HCT116 (cell line): ENCODE results near the gene RAB38. TPM values are rescaled to one million over a fixed set of nuclear protein-coding genes. Genes with fewer than 3 reads are reported as not detected.

ENCODE experiments used
- ATAC-seq: fragments of 200-7000 bp; cut with Tn5 transposase; 2 replicates; pipeline ENCODE4 v1.9.1; 2020; ENCODE audit warnings: mild to moderate bottlenecking, moderate library complexity
- Bru-seq: library from RNA; stranded (reverse); fragments of 400-500 nt; gene quantifications from one replicate; lab custom pipeline; 2021; lab: Mats Ljungman, UMichigan
- BruChase-seq, 2 experiments: library from RNA; stranded (reverse); fragments of 400-500 nt; gene quantifications; one replicate each; lab custom pipeline; 2021; lab: Mats Ljungman, UMichigan
- BruUV-seq: library from RNA; stranded (reverse); fragments of 400-500 nt; replicated peaks from 2 replicates; lab custom pipeline; 2021; lab: Mats Ljungman, UMichigan
- CTCF ChIA-PET: fragments of 300-600 bp; sonication (Branson Sonifier 250); formaldehyde crosslinking; loops from one replicate; lab custom pipeline; 2021; ENCODE audit warnings: antibody characterized with exemption; lab: Charles Lee
- POLR2A ChIA-PET: fragments of 300-600, 350-600 bp; sonication (Branson Sonifier 250); formaldehyde crosslinking; loops from one replicate; lab custom pipeline; 2021; ENCODE audit warnings: antibody characterized with exemption; lab: Charles Lee
- RAD21 ChIA-PET, 2 experiments: fragments of 300-600 bp; sonication (Branson Sonifier 250); formaldehyde crosslinking; loops; one replicate each; lab custom pipeline; 2023; ENCODE audit warnings: low total read pairs in 2 of 2; ENCODE audit not compliant: uncharacterized antibody in 2 of 2, unreplicated experiment in 2 of 2, low non-redundant PET in 1 of 2; lab: Charles Lee
- DNase-seq: peaks from one replicate; pipeline ENCODE4 v3.0.0-alpha.2; 2010; ENCODE audit warnings: low read depth, low spot score
- H2AFZ ChIP-seq: fragments of 200-600 bp; shearing (Covaris generic), sonication (generic); 2 replicates; pipeline ENCODE4 v1.6.1; 2017; ENCODE audit warnings: low read depth, mixed run types, mixed read lengths, antibody characterized with exemption, low read length; ENCODE audit not compliant: poor library complexity, severe bottlenecking
- H3K27ac ChIP-seq: 2 replicates; pipeline ENCODE4 v1.5.1; 2012; ENCODE audit warnings: low read depth, low read length
- H3K27me3 ChIP-seq: fragments of 200-600 bp; sonication (generic); 2 replicates; pipeline ENCODE4 v1.6.1; 2016; ENCODE audit warnings: mixed run types, low read length, mixed read lengths; ENCODE audit not compliant: insufficient read depth
- H3K36me3 ChIP-seq, 2 experiments: fragments of 200-500 bp in 1 of 2; fragments of 200-600 bp in 1 of 2; sonication (Bioruptor generic) in 1 of 2; sonication (generic) in 1 of 2; 2 replicates each; pipeline versions ENCODE4 v1.5.1 to v1.6.1; 2014 to 2016; ENCODE audit warnings: low read length in 2 of 2, inconsistent platforms in 1 of 2, mixed read lengths in 1 of 2, mixed run types in 1 of 2; ENCODE audit not compliant: insufficient read depth in 2 of 2, control insufficient read depth in 1 of 2
- H3K4me1 ChIP-seq, 2 experiments: fragments of 200-600 bp in 1 of 2; sonication (generic) in 1 of 2; 2 replicates each; pipeline versions ENCODE4 v1.5.1 to v1.6.1; 2012 to 2017; ENCODE audit warnings: low read length in 2 of 2, inconsistent platforms in 1 of 2, mild to moderate bottlenecking in 1 of 2, mixed read lengths in 1 of 2, mixed run types in 1 of 2, moderate library complexity in 1 of 2; ENCODE audit not compliant: insufficient read depth in 2 of 2, control insufficient read depth in 1 of 2
- H3K4me2 ChIP-seq: fragments of 200-600 bp; sonication (generic); 2 replicates; pipeline ENCODE4 v1.6.1; 2017; ENCODE audit warnings: mixed run types, low read length, mixed read lengths
- H3K4me3 ChIP-seq, 2 experiments: fragments of 200-600 bp in 1 of 2; sonication (generic) in 1 of 2; replicated peaks in 1 of 2; 2 replicates each; pipeline ENCODE4 v1.5.1; 2011 to 2016; ENCODE audit warnings: low read length in 2 of 2, control low read depth in 1 of 2, low read depth in 1 of 2, mild to moderate bottlenecking in 1 of 2, mixed read lengths in 1 of 2, mixed run types in 1 of 2
- H3K79me2 ChIP-seq: fragments of 200-600 bp; sonication (generic); 2 replicates; pipeline ENCODE4 v1.6.1; 2017; ENCODE audit warnings: mild to moderate bottlenecking, mixed run types, low read length, moderate library complexity, mixed read lengths; ENCODE audit not compliant: insufficient read depth
- H3K9ac ChIP-seq: fragments of 200-600 bp; sonication (generic); 2 replicates; pipeline ENCODE4 v1.6.1; 2016; ENCODE audit warnings: low read length, mixed read lengths
- H3K9me2 ChIP-seq: fragments of 200-600 bp; sonication (generic), shearing (Covaris generic); 2 replicates; pipeline ENCODE4 v1.6.1; 2017; ENCODE audit warnings: mixed run types, mild to moderate bottlenecking, moderate library complexity; ENCODE audit not compliant: insufficient read depth
- H3K9me3 ChIP-seq, 2 experiments: fragments of 200-500 bp in 1 of 2; fragments of 200-600 bp in 1 of 2; sonication (Bioruptor generic) in 1 of 2; sonication (generic) in 1 of 2; 2 replicates each; pipeline ENCODE4 v1.6.1; 2014 to 2017; ENCODE audit warnings: low read length in 2 of 2, mixed read lengths in 2 of 2, inconsistent platforms in 1 of 2, low read depth in 1 of 2, mild to moderate bottlenecking in 1 of 2, mixed run types in 1 of 2, moderate library complexity in 1 of 2; ENCODE audit not compliant: control insufficient read depth in 1 of 2, insufficient read depth in 1 of 2
- H4K20me1 ChIP-seq: fragments of 200-600 bp; sonication (generic), shearing (Covaris generic); 2 replicates; pipeline ENCODE4 v1.6.1; 2017; ENCODE audit warnings: mixed run types, mild to moderate bottlenecking, moderate library complexity; ENCODE audit not compliant: insufficient read depth
- CBX3 ChIP-seq: IDR thresholded peaks from 2 replicates; pipeline ENCODE4 v1.6.1; 2012; ENCODE audit warnings: low read depth
- CEBPB ChIP-seq: IDR thresholded peaks from 2 replicates; pipeline ENCODE4 v1.6.1; 2012; ENCODE audit warnings: low read depth
- EGR1 ChIP-seq: IDR thresholded peaks from 2 replicates; pipeline ENCODE4 v1.6.1; 2012; ENCODE audit warnings: low read depth
- EZH2 ChIP-seq: fragments of 200-600 bp; sonication (generic); IDR thresholded peaks from 2 replicates; pipeline ENCODE4 v1.6.1; 2017; ENCODE audit warnings: antibody characterized with exemption, mixed run types
- MAX ChIP-seq: IDR thresholded peaks from 2 replicates; pipeline ENCODE4 v1.6.1; 2012
- POLR2A ChIP-seq: IDR thresholded peaks from 2 replicates; pipeline ENCODE4 v1.7.0; 2011; ENCODE audit warnings: borderline replicate concordance; ENCODE audit not compliant: insufficient read depth, insufficient read length; ENCODE audit errors: extremely low read depth
- POLR2AphosphoS5 ChIP-seq: IDR thresholded peaks from 2 replicates; pipeline ENCODE4 v1.6.1; 2011; ENCODE audit warnings: mild to moderate bottlenecking, low read depth, low read length, moderate library complexity
- RAD21 ChIP-seq: IDR thresholded peaks from 2 replicates; pipeline ENCODE4 v1.6.1; 2012; ENCODE audit warnings: low read depth, mild to moderate bottlenecking
- REST ChIP-seq: IDR thresholded peaks from 2 replicates; pipeline ENCODE4 v1.6.1; 2012; ENCODE audit warnings: low read depth
- SIN3A ChIP-seq: IDR thresholded peaks from 2 replicates; pipeline ENCODE4 v1.6.1; 2012; ENCODE audit warnings: low read depth
- SRF ChIP-seq: IDR thresholded peaks from 2 replicates; pipeline ENCODE4 v1.6.1; 2012; ENCODE audit warnings: low read depth
- YY1 ChIP-seq: IDR thresholded peaks from 2 replicates; pipeline ENCODE4 v1.6.1; 2011; ENCODE audit warnings: low read length, low read depth, moderate library complexity, mild to moderate bottlenecking; ENCODE audit not compliant: insufficient replicate concordance; ENCODE audit errors: extremely low read depth
- ZFX ChIP-seq: fragments of 450-650 bp; IDR thresholded peaks from 2 replicates; pipeline ENCODE4 v1.6.1; 2017
- ZNF274 ChIP-seq: fragments of 200-500 bp; sonication (Bioruptor generic); IDR thresholded peaks from 2 replicates; pipeline ENCODE4 v1.6.1; 2014; ENCODE audit warnings: mild to moderate bottlenecking, low read depth, low read length, inconsistent platforms
- intact Hi-C: fragments of 100-400 bp; cut with micrococcal nuclease; formaldehyde crosslinking; loops from 2 replicates; pipeline ENCODE4 v1.10.0; 2022
- long read RNA-seq: library from polyadenylated mRNA; unstranded; transcript quantifications from one replicate; pipeline ENCODE4 v2.0.0, GENCODE V29; 2021; ENCODE audit not compliant: unreplicated experiment
- polyA plus RNA-seq: library from polyadenylated mRNA; unstranded; fragments of >200 nt; gene quantifications from 2 replicates; pipeline ENCODE4 v1.2.1, GENCODE V29; 2012; ENCODE audit warnings: missing spikeins
- total RNA-seq: library from RNA; stranded (reverse); gene quantifications from one replicate; pipeline ENCODE4 v1.2.1, GENCODE V29; 2021; ENCODE audit not compliant: unreplicated experiment
- TF ChIP-seq, protein P1 (sequence below): IDR thresholded peaks from 2 replicates; pipeline ENCODE4 v1.6.1; 2011; ENCODE audit warnings: mild to moderate bottlenecking, low read length, moderate library complexity; ENCODE audit not compliant: insufficient replicate concordance; ENCODE audit errors: extremely low read depth
- TF ChIP-seq, protein P2 (sequence below), 3 experiments: fragments of 200-600 bp in 1 of 3; sonication (generic) in 1 of 3; IDR thresholded peaks in 2 of 3; conservative IDR thresholded peaks in 1 of 3; 2 replicates each; pipeline ENCODE4 v1.5.1; 2012 to 2017; ENCODE audit warnings: low read depth in 2 of 3, low read length in 2 of 3, antibody characterized with exemption in 1 of 3, borderline replicate concordance in 1 of 3, control low read depth in 1 of 3, mild to moderate bottlenecking in 1 of 3, mixed read lengths in 1 of 3, mixed run types in 1 of 3, moderate library complexity in 1 of 3; ENCODE audit not compliant: insufficient read depth in 1 of 3

RAB38 gene
- 15.1 TPM for total RNA-seq
- polyA plus RNA-seq, result 16.1 and 17.2 TPM in 2 replicates
- Bru-seq, nascent RNA, result percentile 63 among the genes with signal in this experiment
- percentile 55 among the genes with signal in this experiment for BruChase-seq, experiment 1, labeled RNA remaining after a 6-hour chase
- percentile 58 among the genes with signal in this experiment for BruChase-seq, experiment 2, labeled RNA remaining after a 2-hour chase
- long read RNA-seq, transcript RAB38-201 (3 exons, 1,465 nt), result major isoform, 24 of 25 reads
- long read RNA-seq, partial matches to known transcripts, result 0 of 25 reads
- long read RNA-seq, other reads (novel, unspliced or antisense), result 1 of 25 reads

DNA sequence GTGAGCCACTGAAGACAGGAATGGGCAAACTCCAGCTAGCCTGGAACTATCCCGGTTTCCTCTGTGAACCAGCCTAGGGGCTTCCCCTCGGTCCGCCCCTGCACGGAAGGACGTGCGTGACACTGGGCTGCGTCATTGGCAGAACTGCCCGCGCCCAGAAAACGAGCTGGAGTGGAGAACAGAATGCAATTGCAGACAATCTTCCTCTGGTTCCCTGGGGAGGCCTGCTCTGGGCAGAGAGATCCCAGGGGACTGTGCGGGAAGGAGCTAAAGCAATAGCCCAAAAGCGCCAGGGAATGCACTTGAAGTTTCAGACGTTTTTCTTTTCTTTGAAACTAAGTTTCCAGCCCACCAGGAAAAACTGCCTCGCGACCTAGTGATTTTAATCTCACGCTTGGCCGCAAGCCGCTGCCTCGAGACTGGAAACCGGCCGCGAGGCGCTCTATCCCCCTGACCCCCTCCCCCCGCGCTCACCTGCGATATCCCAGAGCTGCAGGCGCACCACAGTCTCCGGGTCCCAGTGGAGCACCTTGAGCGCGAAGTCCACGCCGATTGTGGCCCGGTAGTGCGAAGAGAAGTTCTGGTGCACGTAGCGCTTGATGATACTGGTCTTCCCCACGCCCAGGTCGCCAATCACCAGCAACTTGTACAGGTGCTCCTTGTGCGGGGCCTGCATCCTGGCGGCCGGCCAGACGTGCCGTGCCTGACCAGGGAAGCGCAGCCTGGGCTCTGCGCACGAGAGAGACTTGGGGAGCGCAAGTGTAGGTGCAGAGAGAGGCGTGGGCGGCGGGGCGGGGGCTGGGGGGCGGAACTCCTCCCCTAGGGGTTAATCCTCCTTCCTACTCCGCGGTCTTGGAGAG, at the start of gene RAB38:
TSS of gene RAB38 (minus strand) at position 735 of the 860 bp plus-strand sequence. CDS start at position 676, 59 bp downstream.
- peak; percentile 45 for DNase-seq
- Histone ChIP-seq H4K20me1 (no peaks in the 10 kb centered on the region), H3K27me3 (no peaks in the 10 kb centered on the region), H3K27ac (peak within 1 kb of the TSS; percentile 41), H3K9ac (peak within 1 kb of the TSS; percentile 69), H2AFZ (peak within 1 kb of the TSS; percentile 99), H3K9me2 (no peaks in the 10 kb centered on the region), H3K4me2 (peak within 1 kb of the TSS; percentile 97), H3K9me3 (no peaks in the 10 kb centered on the region), H3K79me2 (no peaks in the 10 kb centered on the region), H3K4me1 (peaks cover 0 to 33% of the 10 kb centered on the region in 2 experiments; a peak in 3 of 4 replicates), H3K4me3 (peak within 1 kb of the TSS; percentile 64 to 73), H3K36me3 (no peaks in the 10 kb centered on the region)
- ChIA-PET CTCF (interaction anchor here (1.3 kb wide), 1 partner anchor 369 kb away, joined by 5 read pairs; no protein-coding TSS in a partner anchor), RAD21 (no interaction called here), POLR2A (no interaction called here)
- TF ChIP-seq REST (no peak), CBX3 (peak; percentile 81), CEBPB (no peak), RAD21 (no peak), MAX (peak; percentile 77), YY1 (no peak), ZNF274 (no peak), EGR1 (peak; percentile 76), SRF (no peak), POLR2AphosphoS5 (peak; percentile 77), SIN3A (peak; percentile 71; the same call in 1 of the 2 replicates), ZFX (peak; percentile 67), POLR2A (peak; percentile 73), EZH2 (no peak)
- TF ChIP-seq, protein P1, sequence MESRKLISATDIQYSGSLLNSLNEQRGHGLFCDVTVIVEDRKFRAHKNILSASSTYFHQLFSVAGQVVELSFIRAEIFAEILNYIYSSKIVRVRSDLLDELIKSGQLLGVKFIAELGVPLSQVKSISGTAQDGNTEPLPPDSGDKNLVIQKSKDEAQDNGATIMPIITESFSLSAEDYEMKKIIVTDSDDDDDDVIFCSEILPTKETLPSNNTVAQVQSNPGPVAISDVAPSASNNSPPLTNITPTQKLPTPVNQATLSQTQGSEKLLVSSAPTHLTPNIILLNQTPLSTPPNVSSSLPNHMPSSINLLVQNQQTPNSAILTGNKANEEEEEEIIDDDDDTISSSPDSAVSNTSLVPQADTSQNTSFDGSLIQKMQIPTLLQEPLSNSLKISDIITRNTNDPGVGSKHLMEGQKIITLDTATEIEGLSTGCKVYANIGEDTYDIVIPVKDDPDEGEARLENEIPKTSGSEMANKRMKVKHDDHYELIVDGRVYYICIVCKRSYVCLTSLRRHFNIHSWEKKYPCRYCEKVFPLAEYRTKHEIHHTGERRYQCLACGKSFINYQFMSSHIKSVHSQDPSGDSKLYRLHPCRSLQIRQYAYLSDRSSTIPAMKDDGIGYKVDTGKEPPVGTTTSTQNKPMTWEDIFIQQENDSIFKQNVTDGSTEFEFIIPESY, result no peak
- TF ChIP-seq, protein P2, sequence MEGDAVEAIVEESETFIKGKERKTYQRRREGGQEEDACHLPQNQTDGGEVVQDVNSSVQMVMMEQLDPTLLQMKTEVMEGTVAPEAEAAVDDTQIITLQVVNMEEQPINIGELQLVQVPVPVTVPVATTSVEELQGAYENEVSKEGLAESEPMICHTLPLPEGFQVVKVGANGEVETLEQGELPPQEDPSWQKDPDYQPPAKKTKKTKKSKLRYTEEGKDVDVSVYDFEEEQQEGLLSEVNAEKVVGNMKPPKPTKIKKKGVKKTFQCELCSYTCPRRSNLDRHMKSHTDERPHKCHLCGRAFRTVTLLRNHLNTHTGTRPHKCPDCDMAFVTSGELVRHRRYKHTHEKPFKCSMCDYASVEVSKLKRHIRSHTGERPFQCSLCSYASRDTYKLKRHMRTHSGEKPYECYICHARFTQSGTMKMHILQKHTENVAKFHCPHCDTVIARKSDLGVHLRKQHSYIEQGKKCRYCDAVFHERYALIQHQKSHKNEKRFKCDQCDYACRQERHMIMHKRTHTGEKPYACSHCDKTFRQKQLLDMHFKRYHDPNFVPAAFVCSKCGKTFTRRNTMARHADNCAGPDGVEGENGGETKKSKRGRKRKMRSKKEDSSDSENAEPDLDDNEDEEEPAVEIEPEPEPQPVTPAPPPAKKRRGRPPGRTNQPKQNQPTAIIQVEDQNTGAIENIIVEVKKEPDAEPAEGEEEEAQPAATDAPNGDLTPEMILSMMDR (IDR thresholded peaks at IDR 0.05 in 2 of 3, conservative IDR thresholded peaks at IDR 0.05 in 1 of 3; ENCODE audit: borderline replicate concordance in 1 of 3, insufficient read depth in 1 of 3, low read depth in 2 of 3, low read length in 2 of 3), result no peak
- BruUV-seq, result no TSS peak
- intact Hi-C loops, result no loop called here
- ATAC-seq, result peak; percentile 91
